ENCODE measurements around the gene NGDN. TPM values are rescaled to one million over a fixed set of nuclear protein-coding genes. Genes with fewer than 3 reads are reported as not detected.

The NGDN gene
- total and polyA plus RNA-seq, 2 of the 4 experiments (the other 2 are of a cell fraction) = 48.1 to 49.8 TPM

DNA sequence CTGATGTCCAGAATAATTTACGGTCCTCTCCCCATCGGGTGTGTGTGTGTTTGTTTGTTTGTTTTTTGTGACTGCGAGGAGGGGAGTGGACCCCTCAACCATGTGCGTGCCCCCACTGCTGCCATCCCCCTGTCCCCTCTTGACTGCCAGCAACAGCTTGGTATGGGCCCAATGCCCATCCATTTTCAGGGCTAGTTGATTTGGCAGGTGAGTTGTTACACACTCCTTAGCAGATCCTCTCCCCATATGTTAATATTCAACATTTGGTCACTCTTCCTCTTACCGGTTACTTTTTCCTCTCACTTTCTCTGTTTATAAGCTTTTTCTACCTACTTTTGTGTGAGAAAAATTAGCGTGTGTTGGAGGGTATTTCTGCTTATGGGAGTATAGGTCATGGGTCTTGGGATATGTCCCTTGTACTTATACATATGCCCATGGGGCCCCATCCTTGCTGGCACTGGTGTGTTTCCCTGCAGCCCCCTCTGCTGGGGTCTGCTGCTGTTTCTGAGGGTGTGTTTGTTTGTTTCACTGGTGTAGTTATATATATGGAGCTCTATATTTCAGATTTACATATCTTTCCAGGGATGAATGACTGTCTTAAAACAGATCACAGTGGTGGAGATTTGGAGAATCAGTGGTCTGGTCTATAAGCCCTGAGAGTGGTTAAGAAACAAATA, 48.3 kb downstream of the NGDN start:
- no peak overlapping the region for H3K14ac ChIP-seq (replicated peaks; ENCODE audit: low read depth, low read length)
- no peaks in the 10 kb centered on the region for H3K36me3 ChIP-seq (ENCODE audit: control insufficient read depth, insufficient read depth, low read length)
- no peak overlapping the region for H4K5ac ChIP-seq (ENCODE audit: low read depth, low read length)
- in situ Hi-C loops (cut with MboI; ENCODE audit: low sequenced_read_pairs) = no loop called here
- H3K56ac ChIP-seq (ENCODE audit: extremely low read depth, insufficient read depth, low read length) = no peak overlapping the region
- H2BK15ac ChIP-seq (ENCODE audit: low read depth, low read length) = no peak overlapping the region
- no peak overlapping the region for H4K91ac ChIP-seq (ENCODE audit: insufficient read depth, low read depth, low read length)
- no peak overlapping the region for H2BK20ac ChIP-seq (ENCODE audit: low read depth, low read length)
- H2AK5ac ChIP-seq (ENCODE audit: low read depth, low read length) = no peak overlapping the region
- no peaks in the 10 kb centered on the region for H3K4me1 ChIP-seq (ENCODE audit: control insufficient read depth, insufficient read depth, low read length)
- H2AFZ ChIP-seq (replicated peaks; ENCODE audit: low read length, poor library complexity) = no peak overlapping the region
- no peaks in the 10 kb centered on the region; the same call in 1 of the 2 replicates for H3K27me3 ChIP-seq (ENCODE audit: control insufficient read depth, insufficient read depth, low read length)
- no peak overlapping the region for H3K4me3 ChIP-seq (ENCODE audit: insufficient read depth, low read depth, low read length)
- no peak overlapping the region for H2AK9ac ChIP-seq (replicated peaks; ENCODE audit: low read depth, low read length, poor library complexity)
- H3K4me2 ChIP-seq (ENCODE audit: low read depth, low read length) = no peak overlapping the region
- H2BK120ac ChIP-seq (ENCODE audit: low read depth, low read length) = no peak overlapping the region
- TF ChIP-seq NFE2L2 (IDR thresholded peaks at IDR 0.05; ENCODE audit: low read depth, low read length) (no peak), CHD1 (IDR thresholded peaks at IDR 0.05; ENCODE audit: low read depth, low read length) (no peak), MAFK (IDR thresholded peaks at IDR 0.05; ENCODE audit: low read depth, low read length) (no peak)
- H3K27ac ChIP-seq (ENCODE audit: insufficient read depth, low read length) = no peak overlapping the region
- no peak overlapping the region for H3K9ac ChIP-seq (ENCODE audit: low read depth, low read length)
- H2BK5ac ChIP-seq (ENCODE audit: low read depth, low read length, poor library complexity, severe bottlenecking) = no peak overlapping the region
- POLR2A ChIA-PET (ENCODE audit: unreplicated experiment) = no interaction called here
- no peak overlapping the region for H3K4ac ChIP-seq (ENCODE audit: low read depth, low read length)
- CTCF ChIA-PET = no interaction called here
- H3K9me3 ChIP-seq (ENCODE audit: control insufficient read depth, insufficient read depth, low read length) = no peaks in the 10 kb centered on the region
- DNase-seq = no peak
- no peak overlapping the region for H3K23ac ChIP-seq (ENCODE audit: low read depth, low read length)
- H3K18ac ChIP-seq (ENCODE audit: low read depth, low read length) = no peak overlapping the region
- no peaks in the 10 kb centered on the region for H3K79me1 ChIP-seq (ENCODE audit: low read depth in 1 of 2, low read length in 2 of 2)
- dilution Hi-C loops (cut with HindIII; ENCODE audit: low sequenced_read_pairs, unreplicated experiment) = no loop called here
- no CpG with 5 or more reads among the region's 6 CpGs for WGBS, 2 experiments (ENCODE audit: extremely low coverage in 2 of 2, insufficient read length in 1 of 2)
- BruUV-seq (replicated peaks) = no TSS peak
- ATAC-seq (ENCODE audit: low read depth) = no peak
- H4K20me1 ChIP-seq (ENCODE audit: insufficient read depth, low read length) = no peaks in the 10 kb centered on the region
- peaks cover 4% of the 10 kb centered on the region; the same call in 1 of the 2 replicates for H3K9me1 ChIP-seq (ENCODE audit: insufficient read depth, low read length)
- intact Hi-C loops (cut with micrococcal nuclease) = no loop called here
- H4K8ac ChIP-seq (ENCODE audit: low read depth in 2 of 2, low read length in 2 of 2) = no peak overlapping the region

Measured in IMR-90 (cell line).